ENCODE measurements around the gene COL5A1.
"Not testable (repeated sequence)": the region's sequence is repeated elsewhere in the genome, so short reads cannot be mapped to it uniquely, and the experiment has no call there.

Gene COL5A1

DNA sequence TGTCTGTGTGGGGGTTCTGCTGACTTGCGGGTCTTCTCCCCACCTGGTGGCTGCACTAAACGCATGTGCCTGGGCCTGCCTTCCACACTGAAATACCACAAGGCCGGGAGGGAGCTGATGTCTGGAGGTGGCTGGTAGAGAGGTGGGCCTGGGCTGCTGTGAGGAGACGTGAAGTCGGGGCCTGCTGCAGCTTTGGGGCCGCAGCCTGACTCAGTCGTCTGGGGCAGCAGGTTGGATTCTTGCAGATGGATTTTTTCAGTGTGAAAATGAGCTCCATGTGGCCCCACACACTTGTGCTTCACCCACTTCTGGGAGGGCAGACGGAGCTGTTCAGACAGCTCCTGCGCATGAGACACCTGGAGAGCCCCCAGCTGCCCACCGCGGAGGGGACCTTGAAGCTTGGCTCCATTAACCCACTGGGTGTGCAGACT is 29.3 kb downstream of the COL5A1 start:
- DNase-seq (ENCODE audit: extremely low read depth in 1 of 2, low read depth in 1 of 2), result no peak

DNA sequence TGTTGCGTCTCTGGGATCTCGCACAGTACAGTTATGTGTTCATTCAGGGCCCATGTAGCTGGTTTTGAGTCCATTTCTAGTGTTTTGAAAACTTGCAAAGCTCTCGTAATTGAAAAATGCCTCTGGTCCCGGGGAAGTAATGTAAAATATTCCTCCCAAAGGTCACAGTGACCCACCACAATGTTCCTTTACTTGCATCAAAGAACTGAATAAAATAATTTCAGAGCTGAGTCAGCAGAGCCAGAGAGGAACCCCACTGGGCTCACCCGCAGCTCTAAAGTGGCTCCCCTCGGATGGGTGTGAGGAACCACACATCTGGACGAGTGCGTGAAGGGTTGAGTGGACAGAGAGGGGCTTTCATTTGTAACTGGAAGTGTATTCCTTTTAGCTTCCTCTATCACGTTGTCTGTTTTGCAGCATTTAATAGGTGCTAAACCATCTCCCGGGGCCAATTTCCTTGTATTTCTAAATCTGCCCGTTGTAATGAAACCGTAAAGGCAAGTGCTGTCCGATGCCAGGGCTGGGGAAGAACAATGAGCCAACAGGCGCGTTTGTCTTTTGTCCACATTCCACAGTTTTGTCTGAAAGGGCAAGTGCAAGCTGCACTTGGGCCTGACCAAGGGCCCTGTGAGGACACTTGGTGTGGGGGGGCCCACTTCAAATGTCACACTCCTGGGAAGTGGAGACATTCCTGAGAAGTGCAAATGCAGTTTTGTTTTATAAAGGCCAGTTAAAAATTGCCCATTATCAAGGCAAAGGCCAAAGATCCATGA is 29.9 kb downstream of the COL5A1 start:
- DNase-seq (ENCODE audit: extremely low read depth in 1 of 2, low read depth in 1 of 2), result no peak

DNA sequence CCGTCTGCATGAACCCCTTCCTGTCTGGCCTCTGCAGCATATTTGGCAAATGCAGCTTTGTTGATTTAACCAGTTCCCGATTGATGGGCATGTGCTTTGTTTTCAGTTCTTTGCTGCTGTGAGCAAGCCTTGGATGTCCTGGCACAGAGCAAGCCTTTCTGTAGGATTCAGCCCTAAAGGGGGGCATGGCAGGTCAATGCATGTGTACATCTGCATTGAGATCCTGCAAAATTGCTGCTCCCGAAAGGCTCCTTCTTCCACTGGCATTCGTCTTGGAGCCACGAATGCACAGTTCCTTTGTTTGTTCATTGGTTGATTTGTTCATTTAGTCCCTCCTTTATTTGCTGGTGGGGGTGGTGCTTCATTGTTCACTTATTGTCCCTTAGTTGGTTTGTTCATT is 34.8 kb downstream of the COL5A1 start:
- DNase-seq (ENCODE audit: extremely low read depth in 1 of 2, low read depth in 1 of 2), result no peak

DNA sequence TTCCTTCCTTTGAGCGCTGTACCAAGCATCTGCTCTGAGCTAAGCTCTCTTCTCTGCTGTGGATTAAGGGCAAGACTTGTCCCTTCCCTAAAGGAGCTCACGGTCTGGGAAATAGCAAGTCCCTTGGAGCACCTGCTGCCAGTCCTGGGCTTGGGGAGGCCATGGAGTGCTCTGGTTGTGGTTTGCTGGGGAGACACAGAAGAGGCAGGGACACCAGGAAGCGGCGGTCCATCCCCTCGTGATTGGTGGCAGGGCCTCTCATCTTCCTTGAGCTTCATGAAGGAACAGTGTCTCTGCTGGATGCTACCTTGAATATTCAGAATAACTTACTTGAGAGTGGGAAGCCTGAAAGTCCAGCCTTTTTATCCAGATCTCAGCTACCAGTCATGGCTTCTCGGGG is 35.3 kb downstream of the COL5A1 start:
- DNase-seq (ENCODE audit: extremely low read depth in 1 of 2, low read depth in 1 of 2), result no peak

DNA sequence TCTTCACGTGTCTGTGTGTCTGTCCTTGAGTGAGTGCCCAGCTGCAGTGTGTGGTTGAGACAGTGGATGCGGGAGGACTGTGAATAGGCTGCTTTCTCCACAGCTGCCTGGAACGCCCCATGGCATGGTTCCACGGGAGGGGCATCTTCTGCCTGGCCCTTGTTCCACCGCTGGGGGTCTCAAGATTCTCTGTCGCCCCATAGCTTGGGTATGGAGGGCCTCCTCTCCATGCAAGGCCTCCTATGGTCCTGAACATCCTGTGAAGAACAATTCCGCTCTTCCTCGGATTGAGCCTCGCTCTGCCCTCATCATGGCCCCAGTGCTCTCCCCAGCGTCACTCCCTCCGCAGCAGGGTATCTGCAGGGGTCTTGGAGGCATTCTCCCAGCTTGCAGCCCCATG is 36.1 kb downstream of the COL5A1 start:
- no peak for DNase-seq (ENCODE audit: extremely low read depth in 1 of 2, low read depth in 1 of 2)

DNA sequence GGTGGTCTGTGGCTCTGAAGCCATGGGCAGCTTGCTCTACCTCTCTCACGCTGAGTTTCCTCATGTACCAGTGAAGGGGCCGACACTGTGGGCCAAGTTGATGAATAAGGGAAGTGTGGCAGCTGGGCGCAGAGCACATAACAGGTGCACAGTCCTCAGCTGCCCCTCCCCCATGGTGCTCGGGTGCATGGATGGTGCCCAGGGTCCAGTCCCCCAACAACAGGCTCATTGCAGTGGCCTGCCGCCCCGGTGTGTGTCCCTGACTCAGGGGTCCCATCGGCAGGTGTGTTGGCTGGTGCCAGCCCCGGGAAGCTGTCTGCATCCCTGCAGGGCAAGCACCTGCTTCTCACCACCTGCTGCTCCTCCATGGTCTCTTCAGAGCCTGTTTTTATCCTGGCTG is 36.6 kb downstream of the COL5A1 start:
- DNase-seq (ENCODE audit: extremely low read depth in 1 of 2, low read depth in 1 of 2), result no peak

DNA sequence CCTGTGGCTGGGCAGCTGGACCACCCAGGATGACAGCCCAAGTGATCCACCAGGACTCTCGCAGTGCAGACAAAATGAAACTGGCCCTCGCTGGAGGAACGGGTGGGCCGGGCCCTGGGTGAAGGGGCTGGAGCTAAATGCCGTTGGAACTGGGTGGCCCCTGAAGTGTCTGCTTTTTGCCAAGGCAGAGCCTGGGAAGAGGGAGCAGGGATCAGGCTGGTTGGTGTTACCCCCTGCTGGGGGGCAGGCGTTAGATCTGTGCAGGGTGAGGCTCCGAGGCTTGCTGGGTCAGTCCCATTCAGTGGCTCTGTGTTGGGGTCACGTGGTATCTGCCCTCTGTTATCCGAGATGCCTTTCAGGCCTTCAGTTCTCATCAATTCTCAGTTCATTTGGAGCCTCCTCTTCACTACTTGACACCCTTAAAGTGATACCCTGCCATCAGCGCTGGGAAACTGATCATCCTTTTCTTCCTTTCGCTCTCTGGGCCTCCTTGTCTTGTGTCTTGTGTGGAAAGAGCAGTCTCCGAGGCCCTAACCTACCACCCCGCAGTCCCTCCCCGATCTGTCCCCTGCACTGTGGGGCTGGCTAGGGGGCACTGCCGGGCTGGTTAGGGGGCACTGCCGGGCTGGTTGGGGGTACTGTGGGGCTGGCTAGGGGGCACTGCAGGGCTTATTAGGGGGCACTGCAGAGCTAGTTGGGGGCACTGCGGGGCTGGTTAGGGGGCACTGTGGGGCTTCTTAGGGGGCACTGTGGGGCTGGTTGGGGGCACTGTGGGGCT is 37.3 kb downstream of the COL5A1 start:
- no peak for DNase-seq (ENCODE audit: extremely low read depth in 1 of 2, low read depth in 1 of 2)

DNA sequence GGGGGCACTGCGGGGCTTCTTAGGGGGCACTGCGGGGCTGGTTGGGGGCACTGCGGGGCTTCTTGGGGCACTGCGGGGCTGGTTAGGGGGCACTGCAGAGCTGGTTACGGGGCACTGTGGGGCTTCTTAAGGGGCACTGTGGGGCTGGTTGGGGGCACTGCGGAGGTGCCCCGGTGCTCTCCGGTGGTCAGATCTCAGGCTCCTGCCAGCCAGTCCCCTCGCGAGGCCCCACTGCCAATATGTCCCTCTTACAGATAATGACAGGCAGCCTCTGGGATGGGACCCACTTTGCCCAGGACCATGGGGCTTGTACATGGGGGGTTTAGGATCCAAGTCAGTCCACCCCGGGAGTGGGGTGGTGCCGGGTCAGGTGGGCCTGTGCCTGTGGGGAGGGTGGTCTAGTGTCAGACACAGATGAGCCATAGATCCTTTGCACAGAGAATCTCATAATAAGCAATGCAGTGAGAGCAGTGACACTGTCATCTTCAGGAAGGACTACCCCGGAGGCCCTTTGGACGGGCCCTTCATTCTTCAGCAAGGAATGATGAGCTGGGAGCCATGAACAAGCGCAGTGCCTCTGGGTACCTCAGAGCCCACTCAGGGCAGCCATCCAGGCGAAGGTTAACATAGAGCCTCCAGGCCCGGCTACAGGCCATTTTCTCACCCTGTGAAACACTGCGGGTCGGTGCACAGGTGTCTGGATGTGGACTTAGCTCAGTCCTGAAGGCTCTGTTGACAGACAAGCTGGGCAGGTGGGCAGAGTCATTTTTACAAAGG is 38.2 kb downstream of the COL5A1 start:
- no peak for DNase-seq (ENCODE audit: extremely low read depth in 1 of 2, low read depth in 1 of 2)

DNA sequence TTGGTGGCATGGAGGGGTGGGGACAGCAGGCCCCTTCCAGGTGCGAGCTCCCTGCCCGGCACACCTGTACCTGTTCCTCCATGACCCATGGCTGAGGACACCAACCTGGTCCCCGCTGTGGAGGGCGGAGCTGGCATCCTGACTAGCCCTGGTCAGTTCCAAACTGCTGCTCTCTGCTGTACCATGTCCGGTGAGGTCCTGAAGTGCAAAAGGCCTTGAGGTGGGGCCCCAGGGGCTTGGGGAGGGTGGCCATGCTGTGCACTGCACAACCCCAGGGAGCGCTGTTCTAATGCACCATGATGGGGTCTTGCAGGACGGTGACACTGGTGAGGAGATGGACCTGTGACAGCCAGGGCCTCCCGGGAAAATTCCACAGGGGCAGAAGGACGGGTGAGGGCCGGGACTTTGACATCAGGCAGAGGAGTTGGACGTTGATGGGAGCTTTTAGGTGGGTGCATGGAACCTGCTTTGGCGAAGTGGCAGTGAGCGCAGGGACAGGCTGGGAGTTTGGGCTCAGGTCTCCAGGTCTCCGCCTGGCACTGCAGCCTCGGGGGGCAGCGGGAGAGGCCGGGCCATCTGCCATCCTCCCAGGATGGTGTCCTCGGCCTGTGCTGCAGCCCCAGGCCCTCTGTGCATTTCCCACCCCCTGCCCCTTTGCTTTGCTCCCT is 38.9 kb downstream of the COL5A1 start:
- DNase-seq (ENCODE audit: extremely low read depth in 1 of 2, low read depth in 1 of 2), result no peak

DNA sequence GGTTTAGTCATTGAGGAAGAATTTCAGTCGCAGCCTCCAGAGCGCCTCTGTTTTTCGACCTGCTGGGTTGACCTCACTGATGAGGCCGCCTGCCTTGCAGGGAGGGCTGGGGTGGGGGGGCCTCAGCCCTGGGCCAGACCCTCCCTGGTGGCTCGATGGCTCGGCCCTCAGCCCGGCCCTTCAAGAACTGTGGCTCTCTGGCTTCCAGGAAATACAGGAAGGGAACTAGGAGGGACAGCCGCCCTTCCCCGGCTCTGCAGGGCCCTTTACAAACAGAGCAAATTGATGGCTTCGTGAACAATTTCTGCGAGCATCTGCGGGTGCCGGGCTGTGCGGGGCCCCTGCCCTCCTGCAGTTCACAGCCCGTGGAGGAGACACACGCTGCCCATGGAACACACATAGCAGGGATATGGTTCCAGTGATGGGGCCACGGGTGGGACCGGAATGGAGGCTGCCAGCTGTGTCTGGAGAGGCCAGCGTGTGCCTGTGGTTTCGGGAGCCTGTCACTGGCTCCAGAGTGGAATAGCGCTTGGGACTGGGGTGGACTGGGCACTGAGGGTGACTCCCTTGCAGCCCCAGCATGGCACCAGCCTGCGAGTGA is 39.6 kb downstream of the COL5A1 start:
- no peak for DNase-seq (ENCODE audit: extremely low read depth in 1 of 2, low read depth in 1 of 2)

DNA sequence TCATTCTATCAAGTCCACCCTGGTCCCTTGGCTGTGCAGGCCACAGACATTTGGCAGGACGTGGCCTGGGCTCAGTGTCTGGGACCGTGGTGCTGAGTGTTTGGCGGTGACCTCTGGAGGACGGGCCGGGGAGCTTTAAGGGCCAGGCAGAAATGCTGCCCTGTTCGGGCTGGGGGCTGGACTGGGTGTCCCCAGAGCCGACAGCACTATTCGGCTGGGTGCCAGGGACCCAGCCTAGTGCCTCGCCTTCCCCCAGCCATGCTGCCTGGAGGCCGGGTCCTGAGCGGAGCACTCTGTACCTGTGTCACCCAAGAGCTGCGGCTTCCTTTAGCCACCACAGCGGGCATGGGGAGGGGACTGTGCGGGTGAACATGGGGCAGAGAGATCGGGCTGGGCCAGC is 40.4 kb downstream of the COL5A1 start:
- DNase-seq (ENCODE audit: extremely low read depth in 1 of 2, low read depth in 1 of 2), result no peak

DNA sequence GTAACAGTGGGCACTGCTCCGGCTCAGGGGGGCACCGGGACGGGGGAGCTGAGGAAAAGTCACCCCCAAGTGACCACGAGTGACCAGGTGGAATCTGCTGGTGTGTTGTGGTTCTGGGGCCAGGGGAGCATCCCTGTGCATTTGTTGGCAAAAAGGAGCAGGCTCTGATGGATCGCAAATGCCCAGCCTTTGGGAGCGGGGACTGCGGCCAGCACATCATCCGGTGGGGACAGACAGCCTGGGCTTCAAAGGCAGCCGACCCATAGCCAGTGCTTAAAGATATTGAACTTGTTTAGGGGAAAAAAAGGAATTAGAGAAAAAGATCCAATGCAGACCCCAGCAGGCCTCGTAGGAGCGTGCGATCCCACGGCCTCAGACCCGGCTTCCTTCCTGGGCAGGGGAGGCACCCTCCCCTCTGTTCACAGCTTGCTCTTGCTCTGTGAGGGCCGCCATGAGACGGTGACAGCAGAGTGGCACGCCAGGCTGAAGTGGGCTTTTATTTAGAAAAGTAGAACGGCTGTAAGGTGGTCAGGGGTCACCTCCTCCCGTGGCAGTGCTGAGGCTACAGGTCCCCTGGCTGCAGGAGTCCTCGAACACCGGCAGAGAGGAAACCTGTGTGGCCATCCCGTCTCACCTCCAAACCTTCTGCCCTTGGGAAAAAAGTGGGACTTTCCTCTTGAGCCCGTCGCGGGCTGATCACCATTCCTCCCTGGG is 41.2 kb downstream of the COL5A1 start:
- DNase-seq (ENCODE audit: extremely low read depth in 1 of 2, low read depth in 1 of 2), result no peak

DNA sequence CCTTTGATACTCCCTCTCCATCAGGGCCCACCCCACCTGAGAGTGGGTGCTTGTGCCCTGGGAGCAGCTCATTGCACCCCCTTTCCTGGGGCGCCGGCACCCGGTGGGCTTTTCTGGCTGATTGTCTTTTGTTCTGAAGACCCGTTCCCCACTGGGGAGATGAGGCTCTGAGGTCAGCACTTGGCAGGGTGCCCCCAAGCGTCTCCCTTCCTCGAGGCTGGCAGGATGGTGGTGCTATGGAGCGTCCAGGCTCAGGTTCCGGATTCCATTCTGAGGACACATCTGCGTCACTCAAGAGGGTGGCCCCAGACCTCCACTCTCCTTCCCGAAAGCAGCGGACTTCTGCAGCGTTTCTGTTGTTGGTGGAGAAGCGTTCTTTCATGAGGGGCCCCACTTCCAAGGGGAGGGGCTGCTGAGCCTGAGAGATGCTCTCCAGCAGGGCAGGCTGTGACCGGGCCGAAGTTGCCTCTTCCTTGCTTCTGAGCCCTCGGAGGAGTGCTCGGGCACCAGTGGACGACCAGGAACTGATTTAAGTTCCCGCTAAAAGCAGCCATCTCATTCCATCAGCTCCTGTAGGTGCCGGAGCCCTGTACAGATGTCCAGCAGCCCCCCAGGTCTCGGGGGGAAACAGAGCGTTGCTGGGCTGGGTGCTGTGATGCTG is 42.2 kb downstream of the COL5A1 start:
- DNase-seq (ENCODE audit: extremely low read depth in 1 of 2, low read depth in 1 of 2), result no peak

DNA sequence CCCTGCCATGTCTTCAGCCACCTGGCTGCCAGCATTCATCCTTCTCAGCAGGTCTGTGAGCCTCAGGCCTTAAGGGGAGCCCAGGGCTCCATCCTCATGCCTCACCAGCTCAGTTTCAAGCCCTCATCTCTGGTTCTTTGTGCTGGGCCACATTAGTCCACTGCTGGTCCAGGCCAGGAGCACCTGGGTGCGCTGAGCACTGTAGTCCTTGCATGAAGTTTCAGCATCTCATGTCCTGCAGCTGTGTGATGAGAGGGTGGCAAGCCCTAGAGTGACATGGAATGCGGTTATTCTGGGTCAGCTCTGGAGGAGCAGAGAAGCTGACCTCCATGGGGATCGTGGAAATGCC is 42.7 kb downstream of the COL5A1 start:
- no peak for DNase-seq (ENCODE audit: extremely low read depth in 1 of 2, low read depth in 1 of 2)

DNA sequence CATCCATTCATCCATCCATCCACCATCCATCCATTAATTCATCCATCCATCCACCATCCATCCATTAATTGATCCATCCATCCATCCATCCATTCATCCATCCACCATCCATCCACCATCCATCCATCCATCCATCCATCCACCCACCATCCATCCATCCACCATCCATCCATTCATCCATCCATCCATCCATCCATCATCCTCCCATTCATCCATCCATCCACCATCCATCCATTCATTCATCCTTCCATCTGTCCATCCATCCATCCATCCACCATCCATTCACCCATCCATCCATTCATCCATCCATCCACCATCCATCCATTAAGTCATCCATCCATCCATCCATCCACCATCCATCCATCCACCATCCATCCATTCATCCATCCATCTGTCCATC is 43.3 kb downstream of the COL5A1 start:
- not testable (repeated sequence) for DNase-seq (ENCODE audit: extremely low read depth in 1 of 2, low read depth in 1 of 2)

DNA sequence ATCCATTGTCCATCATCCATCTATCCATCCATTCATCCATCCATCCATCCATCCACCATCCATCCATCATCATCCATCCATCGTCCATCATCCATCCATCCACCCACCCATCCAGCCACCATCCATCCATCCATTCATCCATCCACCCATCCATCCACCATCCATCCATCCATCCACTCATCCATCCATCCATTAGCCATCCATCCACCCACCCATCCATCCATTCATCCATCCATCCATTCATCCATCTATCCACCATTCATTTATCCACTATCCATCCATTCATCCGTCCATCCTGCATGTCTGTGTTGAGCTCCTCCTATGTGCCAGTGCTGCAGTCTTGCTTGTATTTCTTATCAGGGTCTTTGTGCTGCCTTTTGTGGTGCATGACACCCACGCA is 44.2 kb downstream of the COL5A1 start:
- DNase-seq (ENCODE audit: extremely low read depth in 1 of 2, low read depth in 1 of 2), result no peak

DNA sequence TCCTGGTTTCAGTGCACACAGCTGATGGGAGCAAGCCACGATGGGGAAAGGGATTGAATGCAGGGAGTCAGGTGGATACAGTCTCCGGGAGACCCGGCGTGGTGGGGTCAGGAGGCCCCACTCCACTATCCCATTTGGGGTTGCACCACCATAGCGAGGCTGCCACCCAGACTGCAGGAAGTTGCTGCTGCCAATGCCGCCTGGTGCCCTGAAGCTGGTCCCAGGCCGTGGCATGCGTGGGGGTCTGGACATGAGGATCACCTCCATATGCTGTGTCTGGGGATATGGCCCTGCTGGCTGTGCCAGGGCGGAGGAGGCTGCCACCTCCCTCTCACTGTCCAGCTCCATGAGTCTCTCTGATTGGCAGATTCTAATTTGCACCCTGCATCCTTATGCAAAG is 45.3 kb downstream of the COL5A1 start:
- DNase-seq (ENCODE audit: extremely low read depth in 1 of 2, low read depth in 1 of 2), result no peak

DNA sequence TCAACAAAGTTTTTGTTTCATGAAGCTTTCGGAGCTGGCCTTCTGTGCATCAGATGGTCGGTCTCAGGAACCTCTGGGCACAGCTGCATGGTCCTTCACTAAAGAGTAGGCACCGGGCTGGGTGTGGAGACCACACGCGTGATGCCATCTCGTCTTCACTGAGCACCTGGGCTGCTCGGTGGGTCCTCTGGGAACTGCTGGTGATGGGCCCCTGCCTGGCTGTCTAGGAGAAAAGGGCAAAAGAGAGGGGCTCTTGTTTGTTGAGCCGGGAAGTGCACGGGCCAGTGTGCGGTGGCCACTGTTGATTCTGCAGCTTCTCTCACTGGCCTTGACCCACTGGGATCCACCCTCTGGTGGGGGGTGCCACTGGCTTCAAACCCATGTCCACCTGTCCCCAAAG is 46.0 kb downstream of the COL5A1 start:
- DNase-seq (ENCODE audit: extremely low read depth in 1 of 2, low read depth in 1 of 2), result no peak

DNA sequence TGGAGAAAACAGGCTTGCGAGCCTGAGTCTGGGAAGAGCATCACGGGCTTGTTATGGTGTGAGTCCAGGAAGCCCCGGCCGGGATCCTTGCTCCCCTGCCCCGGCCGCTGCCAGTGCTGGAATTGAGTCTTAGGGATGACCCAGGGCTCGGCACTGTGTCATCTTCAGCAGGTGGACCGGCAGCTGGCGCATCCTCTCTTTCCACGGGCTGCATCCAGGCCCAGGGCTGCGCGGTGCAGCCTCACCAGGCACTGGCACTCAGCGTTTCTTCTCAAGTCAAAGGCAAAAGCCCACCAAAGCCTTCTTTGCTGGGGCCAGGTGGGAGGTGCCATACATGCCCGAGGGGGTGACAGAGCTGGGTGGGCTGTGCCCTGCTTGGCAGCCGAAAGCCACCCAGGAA is 46.6 kb downstream of the COL5A1 start:
- no peak for DNase-seq (ENCODE audit: extremely low read depth in 1 of 2, low read depth in 1 of 2)

Data from activated CD8-positive, alpha-beta memory T cell treated with anti-CD3 and anti-CD28 coated beads for 1 hour (primary cell).